SK-MEL-5 (cell line): ENCODE data around the gene MOSPD3. TPM values are rescaled to one million over a fixed set of nuclear protein-coding genes. Genes with fewer than 3 reads are reported as not detected.
"Not testable (repeated sequence)": the region's sequence is repeated elsewhere in the genome, so short reads cannot be mapped to it uniquely, and the experiment has no call there.

Experiments used
- DNase-seq: peaks from one replicate; pipeline ENCODE4 v3.0.0-alpha.2; 2016; ENCODE audit warnings: low read depth, low spot score
- in situ Hi-C: cut with HindIII; loops from 2 replicates; pipeline ENCODE4 v1.10.0; 2016; ENCODE audit warnings: low sequenced_read_pairs, high pct_unique_total_duplicates, low pct_unique_long_range_greater_than_20kb
- small RNA-seq, 2 experiments: library from RNA; depleted of rRNA; stranded (forward); fragments of <200 nt; gene quantifications; one replicate each; pipeline ENCODE3, GENCODE V24; 2014
- total RNA-seq: library from RNA; depleted of rRNA; stranded (reverse); fragments of >200 nt; shearing (Covaris generic); gene quantifications from 2 replicates; pipeline ENCODE4 v1.2.3, GENCODE V29; 2014; rRNA removed

The MOSPD3 gene
- total RNA-seq, 1 experiment from 2014 or later = 14.0 TPM

GRCh38 chr7:100640517-100641440, 28.4 kb downstream of the MOSPD3 start:
- DNase-seq = no peak
- in situ Hi-C loops = no loop called here

- in situ Hi-C loops = no loop called here
- no peak for DNase-seq
Measured at GRCh38 chr7:100641463-100641859, 29.1 kb downstream of the MOSPD3 start, which contains the start of gene TFR2. TSS of gene TFR2 (minus strand) at chr7:100641552. CDS start at chr7:100641509, 43 bp downstream.

- DNase-seq = no peak
- in situ Hi-C loops = no loop called here
Measured at GRCh38 chr7:100641860-100642533, 29.7 kb downstream of the MOSPD3 start.

- in situ Hi-C loops = no loop called here
- peak; percentile 48 for DNase-seq
Measured at GRCh38 chr7:100642534-100642907, 30.2 kb downstream of the MOSPD3 start.

- DNase-seq = no peak
- in situ Hi-C loops = no loop called here
Measured at GRCh38 chr7:100649826-100650565, 37.7 kb downstream of the MOSPD3 start.

- no peak for DNase-seq
Measured at GRCh38 chr7:100654908-100655831, 42.8 kb downstream of the MOSPD3 start.

GRCh38 chr7:100655908-100656674, 43.8 kb downstream of the MOSPD3 start, which contains the start of gene ACTL6B:
TSS of gene ACTL6B (minus strand) at chr7:100656448. CDS start at chr7:100656354, 94 bp downstream.
- peak; percentile 75 for DNase-seq
- in situ Hi-C loops = no loop called here

More at GRCh38 chr7:100654908-100655831, 42.8 kb downstream of the MOSPD3 start:
- in situ Hi-C loops = no loop called here

- in situ Hi-C loops, DNase-seq: not testable (repeated sequence)
Measured at GRCh38 chr7:100662194-100662776, 49.9 kb downstream of the MOSPD3 start.

Small RNAs within 50 kb of the gene (small RNA-seq; reads per million reads assigned to genes)
- gene SAP25 = 0 to 0.19 reads per million in 2 experiments

Other genes with a start within 250 kb of the MOSPD3 start
- gene PILRA, start 239.1 kb upstream of the MOSPD3 start, total RNA-seq = 0.48 TPM in 1 of 2 replicates, not detected in the other
- 4.5 and 4.7 TPM in 2 replicates for gene ZCWPW1, start 183.8 kb upstream of the MOSPD3 start, total RNA-seq
- gene MEPCE, start 182.7 kb upstream of the MOSPD3 start, total RNA-seq = 48.2 and 53.5 TPM in 2 replicates
- 27.6 and 28.4 TPM in 2 replicates for gene PPP1R35, start 176.0 kb upstream of the MOSPD3 start, total RNA-seq
- gene SPACDR, start 148.3 kb upstream of the MOSPD3 start, total RNA-seq = not detected in 2 replicates
- 64.3 and 67.0 TPM in 2 replicates for gene TSC22D4, start 133.3 kb upstream of the MOSPD3 start, total RNA-seq
- 0.53 and 0.61 TPM in 2 replicates for gene NYAP1, start 128.6 kb upstream of the MOSPD3 start, total RNA-seq
- 16.4 and 18.1 TPM in 2 replicates for gene AGFG2, start 73.3 kb upstream of the MOSPD3 start, total RNA-seq
- 0.21 and 0.48 TPM in 2 replicates for gene SAP25, start 38.6 kb upstream of the MOSPD3 start, total RNA-seq
- 4.6 and 5.5 TPM in 2 replicates for gene LRCH4, start 26.4 kb upstream of the MOSPD3 start, total RNA-seq
- gene FBXO24, start 26.2 kb upstream of the MOSPD3 start, total RNA-seq = 0.13 and 0.55 TPM in 2 replicates
- gene PCOLCE, start 10.2 kb upstream of the MOSPD3 start, total RNA-seq = 0.59 and 1.1 TPM in 2 replicates
- gene TFR2, start 29.0 kb downstream of the MOSPD3 start, total RNA-seq = 0.29 and 1.6 TPM in 2 replicates
- gene ACTL6B, start 43.9 kb downstream of the MOSPD3 start, total RNA-seq = not detected in 2 replicates
- gene GNB2, start 61.2 kb downstream of the MOSPD3 start, total RNA-seq = 43.7 and 47.7 TPM in 2 replicates
- gene GIGYF1, start 81.7 kb downstream of the MOSPD3 start, total RNA-seq = 21.8 and 22.1 TPM in 2 replicates
- gene POP7, start 93.6 kb downstream of the MOSPD3 start, total RNA-seq = 79.2 and 94.4 TPM in 2 replicates
- gene EPO, start 107.9 kb downstream of the MOSPD3 start, total RNA-seq = 0.29 TPM in 1 of 2 replicates, not detected in the other
- gene ZAN, start 121.1 kb downstream of the MOSPD3 start, total RNA-seq = not detected in 2 replicates
- 37.3 and 45.2 TPM in 2 replicates for gene EPHB4, start 215.0 kb downstream of the MOSPD3 start, total RNA-seq
- 13.1 and 16.6 TPM in 2 replicates for gene SLC12A9, start 240.2 kb downstream of the MOSPD3 start, total RNA-seq